ENCODE data around the gene DTX3.
A peak's percentile ranks its signal among the peaks of the same experiment; 100 is the strongest.

DTX3 gene

GRCh38 chr12:57607958-57608663 lies 3.5 kb downstream of the DTX3 start:
- Mint-ChIP-seq H3K9me3 (no peaks in the 10 kb centered on the region), H3K4me3 (peak overlapping the region; percentile 29 to 86 (median 58)), H3K36me3 (ENCODE audit: low read depth) (peaks cover 29% of the 10 kb centered on the region), H3K27me3 (ENCODE audit: low read depth) (peaks cover 4% of the 10 kb centered on the region), H3K4me1 (peaks cover 59% of the 10 kb centered on the region), H3K27ac (peak overlapping the region; percentile 44 to 71 (median 69))
- TF ChIP-seq CTCF (IDR thresholded peaks at IDR 0.05; ENCODE audit: unreplicated experiment in 3 of 3): no peak

GRCh38 chr12:57609101-57609780 lies 4.6 kb downstream of the DTX3 start:
- H3K4me3 Mint-ChIP-seq: peak overlapping the region; percentile 77 to 90 (median 86)
- H3K27ac Mint-ChIP-seq: peak overlapping the region; percentile 71 to 92 (median 89)
- peaks cover 50% of the 10 kb centered on the region for H3K4me1 Mint-ChIP-seq
- H3K27me3 Mint-ChIP-seq (ENCODE audit: low read depth): peaks cover 4% of the 10 kb centered on the region
- H3K9me3 Mint-ChIP-seq: no peaks in the 10 kb centered on the region
- TF ChIP-seq CTCF (IDR thresholded peaks at IDR 0.05; ENCODE audit: unreplicated experiment in 3 of 3): no peak
- peaks cover 34% of the 10 kb centered on the region for H3K36me3 Mint-ChIP-seq (ENCODE audit: low read depth)

GRCh38 chr12:57609781-57610553 lies 5.3 kb downstream of the DTX3 start:
- Mint-ChIP-seq H3K36me3 (ENCODE audit: low read depth) (peaks cover 38% of the 10 kb centered on the region), H3K9me3 (no peaks in the 10 kb centered on the region), H3K4me1 (peaks cover 50% of the 10 kb centered on the region), H3K27me3 (ENCODE audit: low read depth) (peaks cover 4% of the 10 kb centered on the region), H3K4me3 (peak overlapping the region; percentile 86 to 93 (median 90)), H3K27ac (peak overlapping the region; percentile 71 to 92 (median 89))
- TF ChIP-seq CTCF (IDR thresholded peaks at IDR 0.05; ENCODE audit: unreplicated experiment in 3 of 3): no peak

GRCh38 chr12:57610554-57611107 lies 6.0 kb downstream of the DTX3 start:
- no peak for TF ChIP-seq CTCF (IDR thresholded peaks at IDR 0.05; ENCODE audit: unreplicated experiment in 3 of 3)
- no peaks in the 10 kb centered on the region for H3K9me3 Mint-ChIP-seq
- H3K4me3 Mint-ChIP-seq: peak overlapping the region; percentile 86 to 93 (median 90)
- H3K4me1 Mint-ChIP-seq: peaks cover 45% of the 10 kb centered on the region
- H3K27ac Mint-ChIP-seq: peak overlapping the region; percentile 71 to 92 (median 89)
- H3K36me3 Mint-ChIP-seq (ENCODE audit: low read depth): peaks cover 43% of the 10 kb centered on the region
- H3K27me3 Mint-ChIP-seq (ENCODE audit: low read depth): peaks cover 4% of the 10 kb centered on the region

- no peak for TF ChIP-seq CTCF (IDR thresholded peaks at IDR 0.05; ENCODE audit: unreplicated experiment in 3 of 3)
- H3K4me1 Mint-ChIP-seq: peaks cover 38% of the 10 kb centered on the region
- peaks cover 9% of the 10 kb centered on the region for H3K27me3 Mint-ChIP-seq (ENCODE audit: low read depth)
- peak within 1 kb of the TSS; percentile 74 to 92 (median 89) for H3K27ac Mint-ChIP-seq
- no peaks in the 10 kb centered on the region for H3K9me3 Mint-ChIP-seq
- peaks cover 45% of the 10 kb centered on the region for H3K36me3 Mint-ChIP-seq (ENCODE audit: low read depth)
- H3K4me3 Mint-ChIP-seq: peak within 1 kb of the TSS; percentile 90 to 93 (median 90)
Observed at GRCh38 chr12:57611108-57611826, 6.6 kb downstream of the DTX3 start, which contains the start of gene ARHGEF25. Gene ARHGEF25 (plus strand): TSS chr12:57611435. CDS start chr12:57611895, 460 bp downstream.

Measured in nephron (organoid).